Right hindlimb (tissue), 1 donor: ENCODE results near the gene KCNJ12.
"Not testable (repeated sequence)": the region's sequence is repeated elsewhere in the genome, so short reads cannot be mapped to it uniquely, and the experiment has no call there.

Experiments used
- DNase-seq: peaks from one replicate; pipeline ENCODE4 v3.0.0-alpha.2; 2018

The KCNJ12 gene

GRCh38 chr17:21408766-21409300 lies 32.7 kb downstream of the KCNJ12 start:
- DNase-seq = not testable (repeated sequence)

GRCh38 chr17:21409388-21409787 lies 33.2 kb downstream of the KCNJ12 start:
- DNase-seq = not testable (repeated sequence)

DNA sequence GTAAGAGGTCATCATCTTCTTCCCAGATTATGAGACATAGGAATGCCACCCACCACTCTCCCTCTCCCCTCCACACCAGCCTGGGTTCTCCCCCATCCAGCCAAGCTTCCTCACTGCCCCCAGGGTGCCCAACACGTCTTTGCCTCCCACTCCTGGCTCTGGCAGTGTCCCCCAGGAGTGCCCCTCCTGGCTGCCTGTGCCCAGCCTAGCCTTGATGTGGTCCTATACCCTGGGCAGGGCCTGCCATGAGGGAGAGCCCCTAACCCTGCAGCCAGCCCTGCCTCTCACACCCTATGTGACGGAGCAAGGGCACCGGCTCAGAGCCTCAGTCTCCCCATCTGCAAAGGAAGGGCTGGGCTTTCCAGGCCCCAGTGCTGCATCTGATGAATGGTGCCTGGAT lies 33.8 kb downstream of the KCNJ12 start:
- DNase-seq = not testable (repeated sequence)

GRCh38 chr17:21410371-21410770 lies 34.2 kb downstream of the KCNJ12 start:
- DNase-seq = not testable (repeated sequence)

GRCh38 chr17:21410906-21411678 lies 34.9 kb downstream of the KCNJ12 start:
- not testable (repeated sequence) for DNase-seq

- DNase-seq = not testable (repeated sequence)
These were observed 35.6 kb downstream of the KCNJ12 start for GRCh38 chr17:21411679-21412205.

DNA sequence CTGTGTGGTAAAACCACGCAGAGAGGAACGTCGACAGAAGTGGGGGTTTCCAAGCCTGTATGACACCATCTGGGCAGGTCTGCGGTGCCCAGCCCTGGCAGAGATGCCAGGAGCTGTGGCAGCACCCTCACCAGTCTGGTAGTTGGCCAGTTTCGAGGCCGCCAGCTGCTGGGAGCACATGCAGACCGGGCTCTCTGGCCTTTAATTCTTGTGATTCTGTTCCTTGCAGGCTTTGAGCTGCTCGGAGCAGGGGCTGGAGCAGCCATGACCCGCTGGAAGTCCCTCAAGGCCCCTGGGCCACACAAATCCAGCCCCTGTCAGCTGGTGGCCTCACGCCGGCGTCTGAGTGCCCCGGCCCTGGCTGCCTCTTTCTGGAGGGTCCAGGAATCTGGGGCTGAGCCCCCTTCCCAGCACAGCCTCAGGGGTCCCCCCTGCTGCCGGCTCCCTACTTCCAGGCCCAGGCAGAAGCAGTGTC lies 36.1 kb downstream of the KCNJ12 start:
- DNase-seq = not testable (repeated sequence)

GRCh38 chr17:21413570-21414279 lies 37.6 kb downstream of the KCNJ12 start:
- not testable (repeated sequence) for DNase-seq

DNA sequence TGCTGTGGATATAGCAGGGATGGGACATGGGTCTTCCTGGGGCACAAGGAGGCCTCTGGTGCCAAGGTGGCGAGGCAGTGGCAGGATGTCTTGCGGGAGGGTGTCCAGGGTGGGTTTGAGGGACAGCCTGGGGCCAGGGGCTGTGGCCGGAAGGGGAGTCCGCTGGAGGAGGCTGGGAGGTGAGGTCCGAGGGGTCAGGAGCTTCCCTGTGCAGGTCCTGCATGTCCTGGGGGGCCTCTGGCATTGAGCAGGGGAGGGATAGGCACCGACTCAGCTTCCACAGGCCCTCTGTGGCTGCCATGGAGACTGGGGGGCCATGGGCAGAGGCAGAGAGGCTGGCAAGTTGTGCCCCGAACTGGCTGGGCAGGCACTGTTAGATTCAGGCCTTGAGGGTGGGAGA lies 38.5 kb downstream of the KCNJ12 start:
- not testable (repeated sequence) for DNase-seq

DNA sequence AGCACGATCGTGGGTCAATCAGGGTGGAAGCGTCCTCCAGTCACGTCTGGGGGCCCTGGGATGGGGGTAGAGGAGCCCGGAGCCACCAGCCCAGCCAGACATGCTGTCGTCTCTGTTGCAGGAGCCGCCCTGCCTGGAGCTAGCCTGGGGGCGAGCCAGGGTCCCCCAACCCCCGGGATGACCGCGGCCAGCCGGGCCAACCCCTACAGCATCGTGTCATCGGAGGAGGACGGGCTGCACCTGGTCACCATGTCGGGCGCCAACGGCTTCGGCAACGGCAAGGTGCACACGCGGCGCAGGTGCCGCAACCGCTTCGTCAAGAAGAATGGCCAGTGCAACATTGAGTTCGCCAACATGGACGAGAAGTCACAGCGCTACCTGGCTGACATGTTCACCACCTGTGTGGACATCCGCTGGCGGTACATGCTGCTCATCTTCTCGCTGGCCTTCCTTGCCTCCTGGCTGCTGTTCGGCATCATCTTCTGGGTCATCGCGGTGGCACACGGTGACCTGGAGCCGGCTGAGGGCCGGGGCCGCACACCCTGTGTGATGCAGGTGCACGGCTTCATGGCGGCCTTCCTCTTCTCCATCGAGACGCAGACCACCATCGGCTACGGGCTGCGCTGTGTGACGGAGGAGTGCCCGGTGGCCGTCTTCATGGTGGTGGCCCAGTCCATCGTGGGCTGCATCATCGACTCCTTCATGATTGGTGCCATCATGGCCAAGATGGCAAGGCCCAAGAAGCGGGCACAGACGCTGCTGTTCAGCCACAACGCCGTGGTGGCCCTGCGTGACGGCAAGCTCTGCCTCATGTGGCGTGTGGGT lies 39.2 kb downstream of the KCNJ12 start:
- not testable (repeated sequence) for DNase-seq

DNA sequence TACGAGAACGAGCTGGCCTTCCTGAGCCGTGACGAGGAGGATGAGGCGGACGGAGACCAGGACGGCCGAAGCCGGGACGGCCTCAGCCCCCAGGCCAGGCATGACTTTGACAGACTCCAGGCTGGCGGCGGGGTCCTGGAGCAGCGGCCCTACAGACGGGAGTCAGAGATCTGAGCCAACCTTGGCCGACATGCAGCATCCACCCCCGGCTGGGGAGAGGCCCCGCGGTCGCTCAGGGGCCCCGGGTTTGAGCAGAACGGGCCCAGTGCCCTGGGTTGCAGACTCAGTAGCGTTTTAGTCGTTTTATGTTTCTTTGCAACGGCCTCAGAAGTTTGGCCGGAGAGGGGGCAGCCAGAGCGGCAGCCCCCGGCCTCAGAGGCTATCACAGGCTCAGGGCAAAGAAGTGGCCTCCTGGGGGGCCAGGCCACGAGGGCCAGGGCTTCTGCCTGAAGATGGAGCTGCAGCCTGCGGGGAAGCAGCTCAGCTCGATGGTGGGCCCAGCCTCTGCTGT lies 40.4 kb downstream of the KCNJ12 start:
- DNase-seq = not testable (repeated sequence)

DNA sequence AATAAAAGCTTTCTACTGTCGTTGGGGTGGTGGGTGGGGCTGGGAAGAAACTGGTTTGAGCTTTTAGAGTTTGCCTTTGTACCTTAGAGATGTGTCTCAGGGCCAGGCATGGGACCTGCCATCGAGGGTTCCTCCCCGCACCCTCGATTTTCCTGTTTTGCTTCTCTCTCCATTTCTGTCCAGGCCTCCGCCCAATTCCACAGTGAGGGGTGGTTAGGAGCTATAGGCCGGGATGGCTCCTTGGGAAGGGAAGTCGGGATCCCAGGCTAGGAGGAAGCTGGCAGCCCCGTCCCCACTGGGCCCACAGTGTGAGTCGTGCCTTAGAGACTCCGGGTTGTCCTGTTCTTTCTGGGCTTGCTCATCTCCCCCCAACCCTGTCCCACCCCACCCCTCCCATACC lies 41.2 kb downstream of the KCNJ12 start:
- DNase-seq = not testable (repeated sequence)

GRCh38 chr17:21417921-21418320 lies 41.8 kb downstream of the KCNJ12 start:
- no peak for DNase-seq

DNA sequence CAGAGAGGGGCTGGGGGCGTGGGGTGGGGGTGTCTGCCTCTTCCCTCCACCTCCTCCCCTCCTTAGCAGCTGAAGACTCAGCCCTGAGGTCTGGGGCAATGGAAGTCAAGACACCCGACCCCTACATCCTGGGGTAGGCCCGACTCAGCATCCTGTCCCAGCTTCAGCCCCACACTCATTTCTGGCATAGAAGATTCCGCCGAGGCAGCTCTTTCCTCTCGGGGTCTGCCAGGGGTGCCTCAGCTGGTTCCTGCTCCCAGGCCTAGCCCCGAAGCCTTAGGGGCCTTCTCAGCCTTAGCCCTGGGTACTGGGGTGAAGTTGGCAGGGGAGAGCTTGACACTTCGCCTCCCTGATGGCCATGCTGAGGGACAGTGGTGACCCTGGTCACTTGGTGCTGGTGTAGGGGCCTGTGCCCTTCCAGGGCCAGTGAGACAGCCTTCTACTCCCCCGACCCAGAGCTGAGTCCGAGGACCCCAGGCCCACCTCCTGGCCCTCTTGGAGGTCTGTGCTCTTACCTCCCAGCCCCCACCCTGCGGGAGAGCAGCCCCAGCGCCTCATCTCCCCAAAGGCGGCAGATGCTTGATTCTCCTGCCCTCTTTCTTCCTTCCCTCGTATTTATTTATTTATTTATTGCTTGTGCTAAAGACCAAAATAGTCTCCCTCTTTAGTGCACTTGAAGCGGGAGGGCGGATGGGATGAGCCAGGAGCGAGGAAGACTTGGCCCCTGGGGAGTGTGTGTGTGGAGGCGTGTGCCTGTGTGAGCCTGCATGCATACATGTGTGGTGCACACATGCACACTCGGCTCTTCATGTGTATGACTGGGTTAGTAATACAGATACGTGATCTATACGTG lies 42.5 kb downstream of the KCNJ12 start:
- DNase-seq = no peak

GRCh38 chr17:21419299-21420239 lies 43.4 kb downstream of the KCNJ12 start:
- no peak for DNase-seq

- not testable (repeated sequence) for DNase-seq
These were observed 44.4 kb downstream of the KCNJ12 start for GRCh38 chr17:21420503-21421090.

- not testable (repeated sequence) for DNase-seq
These were observed 45.5 kb downstream of the KCNJ12 start for GRCh38 chr17:21421421-21422310.
